GM18951 (cell line): ENCODE measurements around the gene ZNF561.
"Not testable (repeated sequence)": the region's sequence is repeated elsewhere in the genome, so short reads cannot be mapped to it uniquely, and the experiment has no call there.

Source experiments
- POLR2A ChIP-seq: IDR thresholded peaks from 4 replicates; pipeline ENCODE4 v1.6.1; 2011; ENCODE audit warnings: mild to moderate bottlenecking; ENCODE audit not compliant: insufficient read length, insufficient read depth; ENCODE audit errors: extremely low read depth
- in situ Hi-C: fragments of 300-500 bp; cut with MboI; formaldehyde crosslinking; loops from one replicate; pipeline ENCODE4 v1.12.0; 2022; ENCODE audit warnings: low sequenced_read_pairs, mixed read lengths, inconsistent platforms; ENCODE audit not compliant: unreplicated experiment

The ZNF561 gene

GRCh38 chr19:9620842-9621155 is 233 bp downstream of the ZNF561 start:
- in situ Hi-C loops = no loop called here
- no peak for TF ChIP-seq POLR2A

GRCh38 chr19:9615844-9616243 is 5.2 kb downstream of the ZNF561 start:
- no peak for TF ChIP-seq POLR2A
- in situ Hi-C loops = no loop called here

- in situ Hi-C loops = no loop called here
- TF ChIP-seq POLR2A = no peak
Measured at GRCh38 chr19:9610484-9611113, 10.4 kb downstream of the ZNF561 start.

- in situ Hi-C loops = no loop called here
- no peak for TF ChIP-seq POLR2A
Measured at GRCh38 chr19:9608912-9609311, 12.1 kb downstream of the ZNF561 start.

- no peak for TF ChIP-seq POLR2A
- in situ Hi-C loops = no loop called here
Measured at GRCh38 chr19:9597027-9597426, 24.0 kb downstream of the ZNF561 start.

GRCh38 chr19:9586764-9587163 is 34.3 kb downstream of the ZNF561 start:
- in situ Hi-C loops = no loop called here
- no peak for TF ChIP-seq POLR2A

- TF ChIP-seq POLR2A = peak; percentile 91
- in situ Hi-C loops = no loop called here
Measured at GRCh38 chr19:9584073-9584833, 36.8 kb downstream of the ZNF561 start, which contains the start of gene ZNF121. Gene ZNF121 (minus strand): TSS chr19:9584504. CDS start chr19:9568097, 16,407 bp downstream.

- in situ Hi-C loops = not testable (repeated sequence)
Measured at GRCh38 chr19:9582081-9582725, 38.8 kb downstream of the ZNF561 start.

GRCh38 chr19:9580728-9581127 is 40.3 kb downstream of the ZNF561 start:
- in situ Hi-C loops = no loop called here
- TF ChIP-seq POLR2A = no peak

- TF ChIP-seq POLR2A = no peak
- in situ Hi-C loops = no loop called here
Measured at GRCh38 chr19:9570255-9570654, 50.8 kb downstream of the ZNF561 start.

- TF ChIP-seq POLR2A = no peak
- in situ Hi-C loops = no loop called here
Measured at GRCh38 chr19:9566729-9567128, 54.3 kb downstream of the ZNF561 start.

- TF ChIP-seq POLR2A = no peak
- in situ Hi-C loops = no loop called here
Measured at GRCh38 chr19:9565900-9566705, 54.9 kb downstream of the ZNF561 start.
